NCI-H524 treated with DMSO at 0.1 percent for 48 hours (cell line): Measurements from ENCODE around the gene AMN1.
A peak's percentile ranks its signal among the peaks of the same experiment; 100 is the strongest.
"Not testable (repeated sequence)": the region's sequence is repeated elsewhere in the genome, so short reads cannot be mapped to it uniquely, and the experiment has no call there.

ENCODE experiments used
- DNase-seq: peaks from one replicate; lab custom pipeline; 2025; lab: John Stamatoyannopoulos, UW

AMN1 gene

GRCh38 chr12:31728917-31729640, at the start of gene AMN1:
Gene AMN1, minus strand, starts transcription at chr12:31729021. Its CDS starts 13 bp downstream, at chr12:31729008.
- DNase-seq = peak; percentile 96

- no peak for DNase-seq
These were observed 45.0 kb upstream of the AMN1 start for GRCh38 chr12:31773867-31774266.

- DNase-seq = no peak
These were observed 44.5 kb upstream of the AMN1 start for GRCh38 chr12:31773223-31773750.

- no peak for DNase-seq
These were observed 43.9 kb upstream of the AMN1 start for GRCh38 chr12:31772685-31773222.

DNA sequence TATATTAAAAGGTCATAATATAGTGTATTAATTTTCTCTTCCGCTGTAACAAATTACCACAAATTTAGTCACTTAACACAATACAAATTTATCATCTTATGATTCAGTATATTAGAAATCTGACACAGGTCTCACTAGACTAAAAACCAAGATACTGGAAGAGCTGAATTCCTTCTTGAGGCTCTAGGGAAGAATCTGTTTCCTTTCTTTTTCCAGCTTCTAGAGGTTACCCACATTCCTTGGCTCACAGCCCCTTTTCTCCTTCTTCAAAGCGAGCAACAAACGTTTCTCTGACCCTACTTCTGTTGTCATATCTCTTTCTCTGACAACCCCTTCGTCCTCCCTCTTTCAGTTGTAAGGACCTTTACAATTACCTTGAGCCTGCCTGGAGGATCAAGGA, 43.4 kb upstream of the AMN1 start:
- DNase-seq = no peak

DNA sequence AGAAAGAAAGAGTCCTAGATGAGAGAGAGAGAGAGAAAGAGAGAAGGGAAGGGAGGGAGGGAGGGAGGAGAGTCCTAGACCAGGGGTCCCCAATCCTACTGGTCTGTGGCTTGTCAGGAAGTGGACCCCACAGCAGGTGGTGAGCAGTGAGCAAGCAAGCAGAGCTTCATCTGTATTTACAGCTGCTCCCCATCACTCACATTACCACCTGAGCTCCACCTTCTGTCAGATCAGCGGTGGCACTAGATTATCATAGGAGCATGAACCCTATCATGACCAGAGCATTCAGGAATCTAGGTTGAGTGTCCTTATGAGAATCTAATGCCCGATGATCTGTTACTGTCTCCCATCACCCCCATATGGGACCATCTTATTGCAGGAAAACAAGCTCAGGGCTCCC, 39.2 kb upstream of the AMN1 start:
- no peak for DNase-seq

GRCh38 chr12:31765931-31766330, 37.1 kb upstream of the AMN1 start:
- DNase-seq = no peak

DNA sequence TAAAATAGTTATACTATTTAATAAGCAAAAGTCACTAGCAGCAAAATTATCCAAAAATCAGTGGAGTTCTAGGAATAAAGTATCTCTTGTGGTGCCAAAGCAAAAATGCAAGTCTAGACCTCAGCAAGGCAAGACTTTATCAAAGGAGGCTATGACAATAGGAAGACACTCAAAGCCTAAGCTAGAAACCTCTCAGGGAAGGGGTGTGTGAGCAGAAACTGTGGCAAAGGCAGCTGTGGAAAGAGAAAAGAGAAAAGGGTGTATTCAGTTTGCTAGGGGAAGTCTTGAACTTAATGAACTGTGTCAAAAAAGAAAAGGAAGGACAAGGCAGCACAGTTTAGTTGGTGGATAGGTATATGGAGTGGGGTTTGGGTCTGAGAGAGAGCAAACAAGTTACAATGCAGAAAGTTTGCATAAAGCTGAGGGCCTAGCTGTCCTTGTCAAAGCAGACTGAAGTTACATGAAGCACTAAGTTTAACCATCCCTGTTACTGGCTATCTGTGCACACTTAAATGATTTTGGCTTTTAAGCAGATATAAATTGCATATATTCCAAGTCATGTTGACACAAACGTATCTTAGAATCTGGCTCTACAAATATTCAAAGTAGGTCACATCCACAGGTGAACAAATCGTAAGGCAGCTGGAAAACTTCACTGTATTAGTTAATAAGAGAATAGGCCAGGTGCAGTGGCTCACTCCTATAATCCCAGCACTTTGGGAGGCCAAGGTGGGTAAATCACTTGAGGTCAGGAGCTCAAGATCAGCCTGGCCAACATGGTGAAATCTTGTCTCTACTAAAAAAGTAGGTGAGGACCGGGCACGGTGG, 31.0 kb upstream of the AMN1 start:
- no peak for DNase-seq

GRCh38 chr12:31758297-31758696, 29.5 kb upstream of the AMN1 start:
- DNase-seq = not testable (repeated sequence)

DNA sequence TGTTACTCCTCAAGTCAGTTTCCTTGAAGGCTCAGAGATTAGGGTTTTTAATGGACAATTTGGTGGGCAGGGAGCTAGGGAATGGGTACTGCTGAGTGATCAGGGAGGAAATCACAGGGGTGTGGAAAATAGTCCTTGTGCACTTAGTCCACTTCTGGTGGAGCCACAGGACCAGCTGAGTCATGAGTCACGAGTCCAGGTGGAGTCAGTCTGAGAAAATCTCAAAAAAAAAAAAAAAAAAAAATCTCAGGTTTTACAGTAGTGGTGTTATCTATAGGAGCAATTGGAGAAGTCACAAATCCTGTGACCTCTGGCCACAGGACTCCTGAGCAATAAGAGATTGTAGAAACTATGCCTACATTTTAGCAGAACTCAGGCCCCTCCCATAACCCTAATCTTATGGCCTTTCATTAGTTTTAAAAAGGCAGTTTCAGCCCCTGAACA, 28.2 kb upstream of the AMN1 start:
- no peak for DNase-seq

DNA sequence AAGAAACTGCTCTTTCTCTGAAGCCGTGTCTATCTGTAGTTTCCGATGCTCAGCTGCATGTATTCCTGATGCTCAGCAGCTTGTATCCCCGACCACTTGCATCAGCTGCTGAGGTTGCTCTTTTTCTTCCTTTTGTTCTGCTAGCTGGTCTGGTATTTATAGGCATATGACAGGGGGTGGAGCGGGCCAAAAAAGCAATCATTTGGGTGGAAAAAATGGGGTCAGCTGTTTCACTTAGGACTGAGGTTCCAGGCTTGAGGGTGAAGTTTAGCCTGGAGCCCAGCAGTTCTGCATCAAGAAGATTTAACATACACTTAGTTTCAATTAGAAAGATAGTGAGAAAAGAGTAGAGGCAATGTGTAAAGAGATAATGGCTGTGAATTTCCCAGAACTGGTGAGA, 23.6 kb upstream of the AMN1 start:
- no peak for DNase-seq

DNA sequence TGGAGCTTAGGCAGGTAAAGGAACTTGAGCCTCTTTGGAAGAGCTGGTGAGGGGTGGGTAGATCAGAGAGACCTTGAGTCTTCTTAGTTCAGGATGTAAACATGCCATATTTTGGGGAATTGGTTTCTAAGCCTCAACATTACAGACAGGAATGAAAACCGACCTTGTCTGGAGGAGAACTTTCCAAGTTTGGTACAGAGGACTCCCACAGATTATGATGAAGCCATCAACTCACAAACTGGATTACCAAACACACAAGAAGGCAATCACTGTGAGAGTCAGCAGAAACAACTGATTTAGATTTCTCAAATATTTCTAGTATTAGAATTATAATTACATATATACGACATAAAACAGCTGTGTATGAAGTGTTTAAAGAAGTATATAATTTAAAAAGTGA, 22.3 kb upstream of the AMN1 start:
- DNase-seq = no peak

DNA sequence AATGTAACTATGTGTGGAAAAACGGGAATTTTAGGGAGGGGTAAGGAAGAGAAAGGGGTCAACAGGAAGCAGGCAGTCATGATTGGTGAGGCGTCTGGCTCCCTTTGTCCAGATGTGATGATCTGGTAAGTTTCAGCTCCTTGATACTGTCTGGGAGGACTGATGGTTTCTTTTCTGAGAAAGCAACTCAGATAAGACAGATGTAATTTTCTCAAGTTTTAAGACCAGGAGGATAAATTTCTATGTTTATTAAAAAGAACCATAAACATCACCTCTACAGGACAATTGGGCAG, 21.9 kb upstream of the AMN1 start:
- DNase-seq = no peak

- DNase-seq = no peak
These were observed 20.3 kb upstream of the AMN1 start for GRCh38 chr12:31749024-31749704.

GRCh38 chr12:31745242-31745641, 16.4 kb upstream of the AMN1 start:
- DNase-seq = no peak

- not testable (repeated sequence) for DNase-seq
These were observed 15.5 kb upstream of the AMN1 start for GRCh38 chr12:31744363-31744762.

DNA sequence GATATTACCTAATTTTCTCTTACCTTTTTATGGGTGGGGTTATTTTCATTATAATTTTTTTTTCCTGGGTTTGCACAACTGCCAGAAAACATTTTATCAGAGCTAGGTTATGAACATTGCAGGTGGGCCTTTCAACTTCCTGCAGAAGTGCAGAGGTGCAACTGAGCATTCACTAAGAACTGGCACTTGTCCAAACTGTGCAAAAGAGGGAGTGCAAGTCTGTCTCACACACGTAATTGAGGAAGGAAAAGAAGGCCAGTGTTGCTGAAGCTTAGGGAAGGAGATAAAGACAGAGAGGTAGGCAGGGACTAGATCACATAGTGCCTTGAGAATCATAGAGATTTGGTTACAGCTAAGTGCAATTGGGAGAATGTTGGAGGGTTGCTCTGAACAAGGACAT, 14.1 kb upstream of the AMN1 start:
- DNase-seq = no peak

DNA sequence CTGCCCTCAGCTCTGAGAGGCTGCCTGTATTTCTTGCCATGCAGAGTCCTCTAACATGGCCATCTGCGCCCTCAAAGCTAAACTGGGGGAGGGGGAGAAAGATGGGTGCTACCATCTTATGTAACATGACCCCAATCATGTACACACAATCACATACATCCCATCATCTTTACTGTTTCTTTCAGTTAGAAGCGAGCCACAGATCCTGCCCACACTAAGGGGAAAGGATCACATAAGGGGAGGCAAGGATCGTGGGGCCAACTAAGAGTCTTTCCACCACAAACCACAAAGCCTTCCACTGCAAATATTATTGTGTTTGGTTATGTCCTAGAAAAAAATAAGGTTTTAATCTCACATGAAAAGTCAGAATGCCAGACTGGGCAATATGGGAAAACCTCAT, 11.8 kb upstream of the AMN1 start:
- no peak for DNase-seq

GRCh38 chr12:31737763-31738162, 8.9 kb upstream of the AMN1 start:
- no peak for DNase-seq

- no peak for DNase-seq
These were observed 8.5 kb upstream of the AMN1 start for GRCh38 chr12:31737345-31737744.

- no peak for DNase-seq
These were observed 7.7 kb upstream of the AMN1 start for GRCh38 chr12:31736472-31736871.
